NCI-H446 (cell line): ENCODE data around the gene LDB2.

Experiments
- DNase-seq, 2 experiments: peaks; one replicate each; lab custom pipeline; 2025; lab: John Stamatoyannopoulos, UW

LDB2 gene

GRCh38 chr4:16884673-16885460 lies 13.6 kb downstream of the LDB2 start:
- DNase-seq, result no peak

- DNase-seq, result no peak
Measured at GRCh38 chr4:16883806-16884205, 14.6 kb downstream of the LDB2 start.

GRCh38 chr4:16881151-16881884 lies 17.1 kb downstream of the LDB2 start:
- DNase-seq, result no peak

- no peak for DNase-seq
Measured at GRCh38 chr4:16875487-16875886, 23.0 kb downstream of the LDB2 start.

DNA sequence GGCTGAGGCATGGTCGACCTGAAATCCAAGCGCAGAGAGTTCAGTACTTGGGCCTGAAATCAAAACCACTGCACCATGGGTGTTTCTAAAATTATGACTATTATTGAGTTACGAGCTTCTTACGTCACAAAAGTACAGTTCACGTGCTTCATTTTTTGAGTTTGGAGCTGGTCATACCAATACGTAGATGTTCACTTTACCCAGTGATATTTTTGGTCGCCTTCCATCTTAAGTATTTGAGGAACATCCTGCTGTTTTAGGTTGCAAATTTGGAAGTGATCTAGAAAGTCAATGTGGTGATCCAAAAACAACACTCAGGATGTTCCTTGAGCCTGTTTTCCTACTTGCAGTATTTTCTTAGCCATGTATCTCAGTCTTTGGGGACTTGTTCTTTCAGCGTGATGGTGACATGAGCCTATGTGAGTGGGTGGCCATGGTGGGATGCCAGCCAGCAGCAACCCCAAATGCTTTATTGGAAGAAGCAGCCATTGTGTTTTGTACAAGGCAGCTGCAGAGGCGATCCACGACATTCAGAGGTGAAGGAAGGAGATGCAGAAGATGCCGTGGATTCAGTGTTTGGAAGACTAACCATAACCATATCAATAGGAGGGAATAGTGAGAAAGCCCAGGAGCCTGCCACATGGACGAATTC lies 28.7 kb downstream of the LDB2 start:
- no peak for DNase-seq

DNA sequence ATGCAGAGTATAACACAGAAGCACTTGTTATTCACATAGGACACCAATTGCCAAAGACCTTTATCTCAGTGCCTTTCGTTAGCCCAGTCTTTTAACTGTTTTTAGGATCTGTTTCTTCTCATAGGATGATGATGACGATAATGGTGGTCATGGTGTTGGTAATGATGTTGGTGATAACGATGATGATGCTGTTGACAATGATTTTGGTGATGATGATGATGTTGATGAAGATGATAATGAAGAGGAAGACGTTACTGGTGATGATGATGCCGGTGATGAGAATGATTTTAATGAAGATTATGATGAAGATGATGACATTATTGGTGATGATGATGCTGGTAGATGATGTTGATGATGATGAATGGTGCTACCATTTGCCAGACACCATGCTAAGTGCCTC lies 29.8 kb downstream of the LDB2 start:
- DNase-seq, result no peak

- DNase-seq, result no peak
Measured at GRCh38 chr4:16867827-16868226, 30.6 kb downstream of the LDB2 start.

GRCh38 chr4:16866974-16867373 lies 31.5 kb downstream of the LDB2 start:
- DNase-seq, result no peak

- no peak for DNase-seq
Measured at GRCh38 chr4:16865897-16866283, 32.6 kb downstream of the LDB2 start.

DNA sequence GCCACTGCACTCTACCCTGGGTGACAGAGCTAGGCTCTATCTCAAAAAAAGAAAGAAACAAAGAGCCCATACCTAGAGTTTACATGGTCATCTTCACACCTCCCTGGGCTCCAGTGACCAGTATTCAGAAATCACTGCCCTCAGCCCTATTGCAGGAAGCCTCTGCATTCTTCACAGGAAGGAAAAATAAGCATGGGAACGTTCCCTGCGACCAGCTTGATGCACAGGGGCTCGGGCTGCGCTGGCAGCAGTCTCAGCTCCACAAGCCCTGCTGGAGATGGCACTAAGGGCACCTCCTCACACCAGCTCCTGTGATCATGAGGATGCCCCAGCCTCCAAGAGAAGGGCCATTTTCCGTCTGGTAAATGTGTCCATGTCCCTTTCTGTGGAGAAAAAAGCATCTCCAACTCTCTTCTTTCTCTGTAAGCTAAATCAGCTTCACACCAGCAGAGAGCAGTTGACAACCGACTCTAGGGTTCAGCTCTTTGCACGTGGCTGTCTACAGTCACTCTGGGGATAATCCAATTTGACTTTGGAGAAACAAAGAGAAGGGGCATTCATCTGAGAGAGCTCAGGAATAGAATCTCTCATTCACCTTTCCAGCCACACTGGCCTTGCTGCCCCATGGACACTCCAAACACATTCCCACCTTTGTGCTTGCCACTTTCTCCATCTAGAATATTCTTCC lies 33.1 kb downstream of the LDB2 start:
- DNase-seq, result no peak

GRCh38 chr4:16864199-16864598 lies 34.2 kb downstream of the LDB2 start:
- DNase-seq, result no peak

DNA sequence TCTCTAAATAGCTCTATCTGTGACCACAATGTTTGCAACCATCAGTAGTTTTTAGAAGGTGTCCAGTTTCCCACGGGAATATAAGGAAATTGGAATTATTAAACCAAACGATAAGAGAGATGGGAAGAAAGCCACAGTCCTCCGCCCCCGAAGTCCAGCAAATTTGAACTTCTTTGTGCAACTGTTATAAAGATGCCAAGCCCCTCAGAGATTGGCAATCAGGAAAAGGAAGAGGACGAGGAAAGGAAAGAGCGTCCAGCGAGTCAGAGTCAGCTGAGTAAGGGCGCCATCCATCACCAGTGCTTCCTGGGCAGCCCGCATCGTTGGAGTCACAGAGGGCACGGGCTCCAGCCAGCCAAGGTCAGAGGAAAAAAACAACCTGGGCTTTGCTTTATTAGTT lies 35.7 kb downstream of the LDB2 start:
- DNase-seq, result no peak

DNA sequence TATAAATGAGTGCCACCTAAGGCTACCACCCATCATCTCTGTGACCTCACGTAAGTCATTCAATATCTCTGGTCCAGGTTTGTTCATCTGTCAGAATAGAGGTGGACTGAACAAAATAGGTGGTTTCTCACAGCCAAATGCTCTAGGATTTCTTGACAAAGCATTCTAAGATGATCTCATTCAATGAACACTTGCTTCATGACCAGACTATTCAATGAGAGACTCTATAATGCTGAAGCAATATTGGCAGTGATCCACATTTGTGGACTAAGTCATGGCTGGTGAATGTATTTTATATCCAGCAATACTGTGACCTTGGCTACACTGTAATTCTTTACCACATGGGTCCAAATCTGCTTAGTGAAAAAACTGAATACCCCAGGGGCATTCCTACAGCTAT lies 37.9 kb downstream of the LDB2 start:
- DNase-seq, result no peak

- no peak for DNase-seq
Measured at GRCh38 chr4:16859031-16859430, 39.4 kb downstream of the LDB2 start.

GRCh38 chr4:16858275-16858752 lies 40.1 kb downstream of the LDB2 start:
- no peak for DNase-seq

DNA sequence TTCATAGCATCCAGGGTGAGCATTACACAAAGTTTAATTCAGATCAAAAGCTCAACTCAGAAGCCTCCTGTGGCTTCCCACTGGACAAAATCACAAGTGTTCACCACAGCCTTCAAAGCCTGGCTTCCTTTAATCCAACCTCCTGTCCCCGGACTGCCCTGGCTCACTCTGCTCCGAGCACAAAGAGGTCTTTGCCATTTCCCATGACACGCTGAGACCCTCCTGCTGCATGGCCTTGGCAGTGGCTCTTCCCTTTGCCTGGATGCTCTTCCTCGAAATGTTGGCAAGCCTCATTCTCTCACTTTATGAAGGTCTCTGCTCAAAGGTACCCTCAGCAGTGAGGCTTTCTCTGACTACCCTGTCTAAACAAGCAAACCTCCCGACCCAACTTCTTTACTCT lies 41.0 kb downstream of the LDB2 start:
- DNase-seq, result no peak

- DNase-seq, result no peak
Measured at GRCh38 chr4:16853640-16854039, 44.8 kb downstream of the LDB2 start.

GRCh38 chr4:16852644-16853043 lies 45.8 kb downstream of the LDB2 start:
- no peak for DNase-seq

DNA sequence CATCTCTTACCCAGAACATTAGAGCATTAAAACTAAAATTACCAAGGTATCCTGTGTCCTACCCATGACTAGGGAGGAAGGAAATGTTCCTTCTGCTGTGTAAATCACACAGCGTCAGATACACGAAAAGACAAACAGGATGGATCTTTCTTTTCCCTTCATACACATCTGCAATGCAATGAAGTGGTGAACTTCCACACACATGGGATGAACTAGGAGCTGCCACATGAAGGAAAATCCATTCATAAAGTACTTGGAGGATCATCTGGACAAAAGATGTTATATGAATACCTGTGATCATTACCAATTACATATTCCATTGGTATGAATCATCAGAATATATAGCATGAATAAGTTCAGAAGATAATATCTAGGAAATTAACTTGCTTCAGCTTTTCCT lies 46.2 kb downstream of the LDB2 start:
- DNase-seq, result no peak

- DNase-seq, result no peak
Measured at GRCh38 chr4:16846540-16847117, 51.8 kb downstream of the LDB2 start.

DNA sequence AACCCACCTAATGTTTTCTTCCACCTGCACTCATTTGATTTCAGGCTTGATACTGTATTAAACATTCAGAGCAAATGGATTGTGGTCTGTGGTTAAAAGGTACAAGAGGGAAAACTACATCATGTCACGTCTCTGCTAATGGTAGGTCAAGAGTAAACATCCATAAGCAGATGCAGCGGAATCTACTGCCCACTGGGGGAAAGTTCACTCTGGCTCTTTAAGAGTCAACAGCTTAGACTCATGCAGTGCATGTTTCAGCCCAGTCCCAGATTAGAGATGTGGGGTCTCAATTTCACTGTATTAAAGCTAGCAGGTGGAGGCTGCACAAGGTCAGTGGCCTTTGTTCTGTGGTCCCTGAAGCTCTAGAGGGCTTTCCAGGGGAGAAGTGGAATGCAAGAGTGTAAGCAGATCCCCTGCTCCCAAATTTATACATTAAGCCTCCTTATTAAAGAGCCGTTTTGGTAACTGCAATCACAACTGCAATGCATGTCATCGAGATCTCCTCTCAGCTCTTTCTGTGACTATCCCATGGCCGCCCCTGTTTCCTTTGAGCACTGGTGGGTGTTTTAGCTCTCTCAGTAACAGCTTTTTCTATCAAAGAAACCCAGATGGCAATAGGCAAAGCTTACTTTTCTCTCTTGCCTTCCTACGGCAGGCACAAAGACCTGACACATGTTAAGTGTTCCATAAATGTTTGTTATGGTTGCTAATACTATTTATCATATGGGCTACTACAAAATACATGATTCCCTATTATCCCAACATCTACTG lies 53.4 kb downstream of the LDB2 start:
- DNase-seq, result no peak
